Uterus (tissue), 4 donors: ENCODE measurements around the gene C3orf38. TPM values are rescaled to one million over a fixed set of nuclear protein-coding genes. Genes with fewer than 3 reads are reported as not detected.
A peak's percentile ranks its signal among the peaks of the same experiment; 100 is the strongest.
"Not testable (repeated sequence)": the region's sequence is repeated elsewhere in the genome, so short reads cannot be mapped to it uniquely, and the experiment has no call there.

Experiments used
- DNase-seq, 2 donors: peaks; one replicate each; pipeline ENCODE4 v3.0.0-alpha.2; 2019 to 2020
- H3K27ac ChIP-seq, 2 donors: fragments of 200-600 bp; sonication (generic); 1 replicate in 1 of 2; 2 replicates in 1 of 2; pipeline ENCODE4 v1.5.1; 2016 to 2018
- H3K27me3 ChIP-seq, 2 donors: fragments of 200-600 bp; sonication (generic); one replicate each; pipeline ENCODE4 v1.5.1; 2018 to 2019; ENCODE audit warnings: control low read depth in 1 of 2
- H3K36me3 ChIP-seq, 2 donors: fragments of 200-600 bp; sonication (generic); one replicate each; pipeline ENCODE4 v1.5.1; 2019; ENCODE audit warnings: control low read depth in 1 of 2
- H3K4me1 ChIP-seq, 2 donors: fragments of 200-600 bp; sonication (generic); one replicate each; pipeline ENCODE4 v1.5.1; 2018 to 2019; ENCODE audit warnings: control low read depth in 1 of 2
- H3K4me3 ChIP-seq, 2 donors: fragments of 200-600 bp; sonication (generic); 1 replicate in 1 of 2; 2 replicates in 1 of 2; pipeline ENCODE4 v1.5.1; 2018 to 2019; ENCODE audit warnings: mild to moderate bottlenecking in 1 of 2
- H3K9me3 ChIP-seq, 2 donors: fragments of 200-600 bp; sonication (generic); one replicate each; pipeline ENCODE4 v1.5.1; 2019; ENCODE audit warnings: control low read depth in 1 of 2
- CTCF ChIP-seq, 4 experiments: fragments of 200-600 bp in 2 of 4; fragments of 450-650 bp in 2 of 4; sonication (generic) in 2 of 4; IDR thresholded peaks; one replicate each; pipeline ENCODE4 v1.5.1; 2016 to 2019; ENCODE audit warnings: antibody characterized with exemption in 4 of 4, mild to moderate bottlenecking in 2 of 4, moderate library complexity in 1 of 4
- POLR2A ChIP-seq, 2 donors: fragments of 450-650 bp; IDR thresholded peaks; one replicate each; pipeline ENCODE4 v1.6.1; 2016; ENCODE audit warnings: antibody characterized with exemption in 2 of 2, mild to moderate bottlenecking in 1 of 2, moderate library complexity in 1 of 2
- intact Hi-C: fragments of 100-400 bp; cut with DNase I; formaldehyde crosslinking; loops from one replicate; pipeline ENCODE4 v1.15.1; 2023; ENCODE audit warnings: low total_unique reads
- total RNA-seq, 4 donors: library from RNA; depleted of rRNA in 3 of 4; stranded (reverse); fragments of >200 nt in 3 of 4; gene quantifications; one replicate each; pipeline versions ENCODE4 v1.1.0 to v1.2.4, GENCODE V29; 2014 to 2023
- donor health status: DM: yes; HTN: yes; CAD: no.

Gene C3orf38
- total RNA-seq, 4 donors from 2014 or later: 6.9 to 60.2 (median 19.0) TPM

GRCh38 chr3:88113311-88114162, 36.2 kb upstream of the C3orf38 start:
- H3K27me3 ChIP-seq: no peaks in the 10 kb centered on the region
- peak; percentile 18 to 52 for DNase-seq
- intact Hi-C loops: no loop called here

GRCh38 chr3:88114878-88115549, 34.7 kb upstream of the C3orf38 start:
- intact Hi-C loops: no loop called here
- no peak for DNase-seq
- no peak overlapping the region for H3K27ac ChIP-seq
- H3K4me3 ChIP-seq: no peak overlapping the region
- no peaks in the 10 kb centered on the region for H3K4me1 ChIP-seq
- no peaks in the 10 kb centered on the region for H3K27me3 ChIP-seq
- TF ChIP-seq CTCF (IDR thresholded peaks at IDR 0.05) (no peak), POLR2A (IDR thresholded peaks at IDR 0.05) (no peak)
- H3K36me3 ChIP-seq: no peaks in the 10 kb centered on the region
- no peaks in the 10 kb centered on the region for H3K9me3 ChIP-seq

More at GRCh38 chr3:88113311-88114162, 36.2 kb upstream of the C3orf38 start:
- Histone ChIP-seq H3K36me3 (no peaks in the 10 kb centered on the region), H3K9me3 (no peaks in the 10 kb centered on the region), H3K4me1 (no peaks in the 10 kb centered on the region), H3K4me3 (no peak overlapping the region), H3K27ac (no peak overlapping the region)
- peak; percentile 41 to 63 (median 58) for TF ChIP-seq CTCF (IDR thresholded peaks at IDR 0.05)
- no peak for TF ChIP-seq POLR2A (IDR thresholded peaks at IDR 0.05)

GRCh38 chr3:88117683-88118082, 32.1 kb upstream of the C3orf38 start:
- no peak for DNase-seq
- no peaks in the 10 kb centered on the region for H3K36me3 ChIP-seq
- TF ChIP-seq POLR2A (IDR thresholded peaks at IDR 0.05) (no peak), CTCF (IDR thresholded peaks at IDR 0.05) (no peak)
- no peak overlapping the region for H3K4me3 ChIP-seq
- H3K27me3 ChIP-seq: no peaks in the 10 kb centered on the region
- no peaks in the 10 kb centered on the region for H3K9me3 ChIP-seq
- no peak overlapping the region for H3K27ac ChIP-seq
- intact Hi-C loops: no loop called here
- no peaks in the 10 kb centered on the region for H3K4me1 ChIP-seq

GRCh38 chr3:88118603-88119002, 31.2 kb upstream of the C3orf38 start:
- not testable (repeated sequence) for H3K36me3 ChIP-seq

GRCh38 chr3:88123526-88123925, 26.2 kb upstream of the C3orf38 start:
- no peak for TF ChIP-seq CTCF (IDR thresholded peaks at IDR 0.05)
- no peak for TF ChIP-seq POLR2A (IDR thresholded peaks at IDR 0.05)
- Histone ChIP-seq H3K27ac (no peak overlapping the region), H3K27me3 (no peaks in the 10 kb centered on the region), H3K4me3 (no peak overlapping the region), H3K4me1 (no peaks in the 10 kb centered on the region), H3K9me3 (no peaks in the 10 kb centered on the region), H3K36me3 (no peaks in the 10 kb centered on the region)
- DNase-seq: no peak
- intact Hi-C loops: no loop called here

More at GRCh38 chr3:88118603-88119002, 31.2 kb upstream of the C3orf38 start:
- H3K27ac ChIP-seq, H3K4me3 ChIP-seq, DNase-seq, H3K27me3 ChIP-seq, H3K9me3 ChIP-seq, H3K4me1 ChIP-seq, intact Hi-C loops: not testable (repeated sequence)
